Activated naive CD4-positive, alpha-beta T cell treated with Interleukin-2 at 50 U/mL for 16 hours (primary cell): ENCODE results near the gene TBCK.
"Not testable (repeated sequence)": the region's sequence is repeated elsewhere in the genome, so short reads cannot be mapped to it uniquely, and the experiment has no call there.

Source experiments
- DNase-seq: peaks from one replicate; pipeline ENCODE4 v3.0.0-alpha.2; 2020

Gene TBCK

DNA sequence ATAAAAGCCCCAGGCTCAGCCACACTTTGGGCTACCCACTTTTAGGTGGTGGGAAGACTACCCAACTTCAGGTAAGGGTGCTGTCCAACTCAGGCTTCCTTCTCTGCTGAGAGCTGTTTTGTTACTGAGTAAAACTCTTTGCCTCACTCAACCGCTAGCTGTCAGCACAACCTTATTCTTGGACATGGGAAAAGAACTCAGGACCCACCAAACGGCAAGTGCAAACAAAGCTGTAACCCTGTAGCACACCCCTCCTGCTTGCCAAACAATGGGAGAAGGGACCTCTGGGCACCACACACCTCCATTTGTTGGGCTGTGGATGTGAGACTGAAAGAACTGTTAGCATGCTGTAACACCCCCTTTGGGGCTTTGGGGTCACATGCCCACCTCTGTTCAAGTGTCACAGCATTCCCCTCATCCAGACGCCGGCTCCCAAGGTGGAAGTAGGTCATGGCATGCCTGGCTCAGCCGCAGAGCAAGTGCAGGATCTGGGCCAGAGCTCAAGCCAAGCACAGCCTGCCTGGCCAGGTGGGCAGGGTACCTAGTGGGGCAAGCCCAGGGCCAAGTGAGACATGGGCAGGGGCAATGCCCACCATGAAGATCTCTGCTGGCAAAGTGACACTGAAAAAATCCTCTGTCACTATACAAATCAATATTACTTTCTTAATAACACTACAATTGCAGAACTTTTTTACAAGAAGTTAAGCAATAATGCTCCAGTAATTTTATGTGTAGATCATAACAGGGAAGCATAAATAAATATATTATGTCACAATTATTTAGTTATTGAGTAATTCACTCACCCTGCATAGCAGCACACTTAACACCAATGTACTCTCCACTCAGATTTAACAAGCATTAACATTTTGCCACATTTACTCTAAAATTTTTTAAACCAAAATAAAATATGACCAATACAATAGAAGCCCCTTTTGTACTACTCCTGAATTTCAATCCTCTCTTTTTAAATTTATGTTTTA, 107.2 kb downstream of the TBCK start:
- no peak for DNase-seq

DNA sequence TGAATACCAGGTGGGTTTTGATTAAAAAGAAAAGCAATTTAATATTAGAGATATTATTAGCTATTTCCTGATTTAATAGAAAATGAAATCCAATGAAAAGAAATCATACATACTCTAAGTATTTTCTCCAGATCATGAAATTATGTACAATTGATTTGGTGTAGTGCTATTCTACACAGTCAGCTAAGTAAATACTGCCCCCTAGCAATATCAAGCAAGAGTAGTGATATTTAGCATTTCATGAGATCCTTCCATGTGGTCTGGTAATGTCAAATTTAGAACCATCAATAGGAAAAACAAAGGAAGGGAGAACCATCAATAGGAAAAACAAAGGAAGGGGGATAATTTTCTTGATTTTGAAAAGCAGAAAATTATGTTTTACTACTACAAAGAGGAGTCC, 114.6 kb downstream of the TBCK start:
- DNase-seq, result no peak

- DNase-seq, result no peak
Measured at GRCh38 chr4:106195435-106195950, 120.5 kb downstream of the TBCK start.

DNA sequence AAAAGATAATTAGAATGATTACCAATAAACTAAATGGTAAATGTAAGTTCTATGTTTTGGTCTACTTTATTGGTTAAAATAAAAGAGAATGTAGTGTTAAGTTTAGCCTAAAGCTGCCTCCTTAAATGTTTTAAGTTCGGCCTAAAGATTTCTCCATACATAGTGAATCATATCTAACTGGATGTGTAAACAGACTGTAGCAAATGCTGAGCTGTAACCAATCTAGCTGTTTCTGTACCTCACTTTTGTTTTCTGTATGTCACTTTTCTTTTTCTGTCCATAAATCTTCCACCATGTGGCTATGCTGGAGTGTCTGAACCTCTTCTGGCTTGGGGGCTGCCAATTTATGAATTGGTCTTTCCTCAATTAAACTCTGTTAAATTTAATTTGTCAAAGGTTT, 121.2 kb downstream of the TBCK start:
- no peak for DNase-seq

DNA sequence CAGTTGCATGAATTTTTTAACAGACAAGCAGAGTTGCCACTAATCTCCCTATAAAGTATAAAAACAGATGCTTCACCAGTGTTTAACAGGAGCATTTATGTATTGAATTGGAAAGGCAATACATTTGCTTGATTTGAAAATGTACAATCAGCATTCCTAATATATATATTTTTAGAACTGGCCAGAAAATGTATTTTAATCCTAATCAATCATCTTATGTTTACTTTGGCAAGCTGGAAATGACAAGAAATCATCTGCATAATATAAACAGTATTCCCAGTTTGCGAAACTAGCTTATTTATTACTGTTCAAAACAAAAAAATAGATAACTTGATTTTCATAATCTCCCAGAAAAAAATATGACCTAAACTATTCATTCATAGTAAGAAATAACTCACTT, 123.9 kb downstream of the TBCK start:
- DNase-seq, result no peak

DNA sequence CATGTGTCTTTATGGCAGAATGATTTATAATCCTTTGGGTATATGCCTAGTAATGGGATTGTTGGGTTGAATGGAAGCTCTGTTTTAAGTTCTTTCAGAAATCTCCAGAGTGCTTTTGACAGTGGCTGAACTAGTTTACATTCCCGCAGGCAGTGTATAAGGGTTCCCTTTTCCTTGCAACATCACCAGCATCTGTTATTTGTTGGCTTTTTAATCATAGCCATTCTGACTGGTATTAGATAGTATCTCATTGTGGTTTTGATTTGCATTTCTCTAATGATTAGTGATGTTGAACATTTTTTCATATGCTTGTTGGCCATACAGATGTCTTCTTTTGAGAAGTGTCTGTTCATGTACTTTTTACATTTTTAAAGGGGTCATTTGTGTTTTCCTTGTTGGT, 129.8 kb downstream of the TBCK start:
- DNase-seq, result no peak

DNA sequence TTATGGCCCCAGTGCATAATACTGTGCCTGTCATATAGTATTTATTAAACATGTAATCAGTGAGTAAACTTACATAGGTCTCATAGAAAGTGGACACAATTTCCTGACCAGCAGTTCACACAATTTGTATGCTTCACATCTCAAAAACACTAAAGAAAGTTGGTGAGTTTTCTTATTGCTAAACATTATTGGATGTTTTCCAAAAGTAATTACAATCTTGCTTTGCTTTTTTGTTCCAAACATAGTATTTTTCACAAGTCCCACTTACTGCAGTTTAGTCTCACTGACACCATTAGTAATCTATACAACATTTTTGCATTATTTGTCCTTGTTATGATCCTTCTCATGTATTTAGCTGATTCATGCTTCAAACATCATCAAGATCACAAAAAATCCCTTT, 132.5 kb downstream of the TBCK start:
- DNase-seq, result no peak

GRCh38 chr4:106172861-106173260, 143.1 kb downstream of the TBCK start:
- no peak for DNase-seq

DNA sequence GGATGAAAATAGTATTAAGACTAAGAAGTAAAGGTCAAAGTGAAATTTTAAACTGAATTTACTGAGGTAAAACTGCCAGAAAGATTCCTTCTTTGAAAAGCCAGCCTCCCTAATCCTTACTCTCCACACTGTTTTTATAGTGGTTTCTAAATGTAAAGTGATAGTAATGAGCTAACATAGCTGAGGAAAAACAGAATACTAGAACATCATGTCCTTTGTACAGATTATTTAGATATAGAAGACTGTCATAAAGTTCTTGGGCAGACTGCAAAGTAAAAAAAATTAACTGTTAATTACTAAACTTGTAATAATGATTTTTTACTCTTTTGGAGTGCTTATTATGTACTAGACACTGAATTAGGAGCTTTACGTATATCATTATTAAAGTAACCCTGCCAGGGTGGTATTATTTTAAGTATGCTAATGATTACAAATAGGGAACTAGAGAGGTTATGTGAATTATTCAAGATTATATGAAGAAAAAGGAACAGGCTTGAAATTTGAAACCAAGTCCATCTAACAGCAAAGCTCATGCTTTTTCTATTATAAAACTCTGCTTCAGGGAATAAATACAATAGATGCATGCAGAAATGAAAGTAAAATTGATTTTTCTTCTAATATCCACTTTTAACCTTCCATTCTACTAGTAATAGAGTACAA, 150.5 kb downstream of the TBCK start:
- no peak for DNase-seq

DNA sequence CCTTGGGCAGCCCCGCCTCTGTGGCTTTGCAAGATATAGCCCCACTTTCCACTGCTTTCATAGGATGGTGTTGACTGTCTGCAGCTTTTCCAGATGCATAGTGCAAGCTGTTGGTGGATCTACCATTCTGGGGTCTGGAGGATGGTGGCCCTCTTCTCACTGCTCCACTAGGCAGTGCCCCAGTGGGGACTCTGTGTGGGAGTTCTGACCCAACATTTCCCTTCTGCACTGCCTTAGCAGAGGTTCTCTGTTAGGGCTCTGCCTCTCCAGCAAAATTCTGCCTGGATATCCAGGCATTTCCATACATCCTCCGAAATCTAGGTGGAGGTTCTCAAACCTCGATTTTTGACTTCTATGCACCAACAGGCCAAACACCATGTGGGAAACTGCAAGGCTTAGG, 153.7 kb downstream of the TBCK start:
- DNase-seq, result no peak

DNA sequence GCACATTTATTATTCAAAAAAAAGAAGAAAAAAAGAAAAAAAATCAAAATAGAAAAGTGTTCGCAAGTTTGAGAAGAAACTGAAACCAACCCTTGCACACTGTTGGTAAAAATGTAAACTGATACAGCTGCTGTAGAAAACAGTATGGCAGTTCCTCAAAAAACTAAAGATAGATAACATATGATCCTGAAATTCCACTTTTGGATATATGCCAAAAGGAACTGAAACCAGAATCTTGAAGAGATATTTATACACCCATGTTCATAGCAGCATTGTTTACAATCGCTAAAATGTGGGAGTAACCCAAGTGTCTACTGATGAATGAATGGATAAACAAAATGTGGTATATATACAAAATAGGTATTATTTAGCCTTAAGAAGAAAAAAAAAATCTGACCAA, 155.4 kb downstream of the TBCK start:
- DNase-seq, result no peak

DNA sequence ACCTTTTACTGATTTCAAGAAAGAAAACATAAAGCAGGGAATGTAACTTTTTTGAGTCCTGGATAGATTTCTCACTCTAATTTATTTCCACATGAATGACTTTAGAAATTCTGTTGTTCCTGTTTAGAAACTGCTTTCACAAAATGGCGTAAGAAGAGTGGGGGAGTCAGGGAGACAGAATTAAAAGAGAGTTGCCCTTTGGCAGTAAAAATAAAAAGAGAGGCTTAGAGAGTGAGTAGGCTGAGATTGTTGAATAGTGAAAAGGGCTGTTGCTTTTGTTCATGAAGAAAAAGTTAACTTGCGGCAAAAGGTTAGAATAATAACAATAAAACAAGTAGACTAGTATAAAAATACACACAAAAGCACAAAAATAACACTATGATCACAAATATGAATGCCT, 166.1 kb downstream of the TBCK start:
- no peak for DNase-seq

DNA sequence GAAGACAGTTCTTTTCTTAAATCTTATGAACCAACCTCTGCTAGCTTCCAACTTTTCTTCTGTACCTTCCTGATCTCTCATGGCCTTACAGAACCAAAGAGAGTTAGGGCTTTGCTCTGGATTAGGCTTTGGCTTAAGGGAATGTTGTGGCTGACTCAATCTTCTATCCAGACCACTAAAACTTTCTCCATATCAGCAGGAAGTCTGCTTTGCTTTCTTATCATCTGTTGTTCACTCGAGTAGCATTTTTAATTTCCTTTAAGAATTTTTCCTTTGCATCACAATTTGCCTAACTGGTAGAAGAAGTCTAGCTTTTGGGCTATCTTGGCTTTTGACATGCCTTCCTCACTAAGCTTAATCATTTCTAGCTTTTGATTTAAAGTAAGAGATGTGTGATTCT, 167.0 kb downstream of the TBCK start:
- DNase-seq, result no peak

DNA sequence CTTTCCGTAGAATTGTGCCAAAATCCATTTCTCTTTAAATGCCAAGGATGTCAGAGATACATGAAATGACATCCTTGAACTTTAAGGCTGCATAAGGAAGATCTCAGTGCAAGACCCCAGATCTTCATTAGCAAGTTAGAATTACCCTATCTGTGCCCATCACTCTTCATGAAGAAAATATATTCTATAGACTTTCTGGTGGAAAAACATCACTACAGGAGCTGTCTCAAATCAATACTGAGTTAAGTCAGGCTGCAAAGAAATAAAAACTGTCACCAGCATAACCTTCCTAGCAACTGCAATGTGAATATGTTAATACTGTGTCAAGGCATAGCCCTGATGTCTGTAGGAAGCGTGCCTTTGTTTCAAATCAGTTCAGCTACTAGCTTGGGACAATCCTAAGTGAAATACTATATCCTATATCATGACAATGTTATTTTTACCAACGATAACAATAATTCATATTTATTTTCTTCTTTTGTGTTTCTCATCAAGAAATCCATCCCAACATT, 173.3 kb downstream of the TBCK start:
- no peak for DNase-seq

- no peak for DNase-seq
Measured at GRCh38 chr4:106140601-106141000, 175.4 kb downstream of the TBCK start.

DNA sequence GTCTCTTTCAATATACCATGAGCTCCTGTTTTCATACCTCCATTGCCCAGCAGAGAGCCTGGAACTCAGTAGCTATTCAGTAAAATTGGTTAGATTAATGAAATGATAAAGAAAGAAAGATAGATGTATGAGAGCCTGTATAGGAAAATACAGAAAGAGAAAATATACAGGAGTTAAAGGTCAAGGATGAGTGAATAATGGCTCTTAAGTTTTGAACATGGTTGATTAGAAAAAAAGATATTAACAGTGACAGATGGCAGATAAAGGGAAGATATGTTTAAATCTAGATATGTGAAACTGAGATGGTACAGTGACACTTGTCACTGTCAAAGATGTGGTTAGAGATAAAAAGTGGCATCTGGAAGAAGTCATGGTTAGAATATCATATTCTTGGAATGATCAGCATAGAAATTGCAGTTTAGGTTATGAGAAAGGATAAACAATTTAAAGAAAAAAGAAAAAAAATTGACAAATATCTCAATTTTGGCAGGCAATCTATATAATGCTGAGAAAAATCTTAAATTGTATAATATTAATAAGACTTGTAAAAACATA, 179.2 kb downstream of the TBCK start:
- DNase-seq, result no peak

DNA sequence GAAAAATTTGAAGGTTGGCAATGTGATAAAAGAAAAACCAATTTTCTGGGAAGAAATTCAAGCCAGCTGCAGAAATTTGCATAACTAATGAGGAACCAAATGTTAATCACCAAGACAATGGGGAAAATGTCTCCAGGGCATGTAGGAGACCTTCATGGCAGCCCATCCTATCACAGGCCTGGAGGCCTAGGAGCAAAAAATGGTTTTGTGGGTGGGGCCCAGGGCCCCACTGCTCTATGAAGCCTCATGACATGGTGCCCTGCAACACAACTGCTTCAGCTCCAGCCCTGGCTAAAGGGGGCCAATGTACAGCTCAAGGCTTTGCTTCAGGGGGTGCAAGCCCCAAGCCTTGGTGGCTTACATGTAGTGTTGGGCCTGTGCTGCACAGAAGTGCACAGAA, 184.0 kb downstream of the TBCK start:
- DNase-seq, result no peak

DNA sequence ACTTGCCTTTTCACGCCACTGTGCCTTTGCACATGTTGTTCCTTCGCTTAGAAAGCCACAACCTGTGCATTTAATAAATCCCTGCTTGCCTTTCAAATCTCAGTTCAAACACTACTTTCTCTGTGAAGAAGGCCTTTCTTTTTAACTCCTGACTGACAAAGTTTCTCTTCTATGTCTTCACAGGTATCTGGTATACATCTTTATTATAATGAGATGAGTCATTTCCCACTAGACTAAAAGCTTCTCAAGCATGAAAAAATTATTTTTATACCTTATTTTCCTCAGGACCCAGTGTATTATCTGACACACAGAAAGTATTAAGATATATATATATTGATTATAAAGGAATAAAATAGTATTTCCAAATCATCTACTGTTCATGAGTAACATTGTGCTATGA, 189.9 kb downstream of the TBCK start:
- no peak for DNase-seq

GRCh38 chr4:106119949-106120555, 196.0 kb downstream of the TBCK start:
- DNase-seq, result not testable (repeated sequence)

DNA sequence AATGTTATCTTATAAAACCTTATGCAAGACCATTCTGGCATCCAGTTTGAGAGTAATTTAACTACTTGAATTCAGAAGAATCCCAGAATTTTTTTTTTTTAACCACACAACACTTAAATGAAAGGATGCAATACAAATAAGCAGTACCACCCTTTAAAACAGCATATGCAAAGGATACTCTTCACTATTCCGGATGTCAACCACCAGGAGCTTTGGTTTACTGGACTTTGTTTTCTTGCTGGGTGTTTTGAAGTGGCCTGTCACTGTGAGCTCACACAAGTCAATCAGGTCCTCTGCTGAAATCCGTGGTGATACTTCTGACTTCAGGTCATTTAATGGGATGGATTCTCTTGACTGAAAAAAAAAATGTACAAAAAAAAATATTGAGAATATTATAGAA, 200.0 kb downstream of the TBCK start:
- DNase-seq, result no peak

DNA sequence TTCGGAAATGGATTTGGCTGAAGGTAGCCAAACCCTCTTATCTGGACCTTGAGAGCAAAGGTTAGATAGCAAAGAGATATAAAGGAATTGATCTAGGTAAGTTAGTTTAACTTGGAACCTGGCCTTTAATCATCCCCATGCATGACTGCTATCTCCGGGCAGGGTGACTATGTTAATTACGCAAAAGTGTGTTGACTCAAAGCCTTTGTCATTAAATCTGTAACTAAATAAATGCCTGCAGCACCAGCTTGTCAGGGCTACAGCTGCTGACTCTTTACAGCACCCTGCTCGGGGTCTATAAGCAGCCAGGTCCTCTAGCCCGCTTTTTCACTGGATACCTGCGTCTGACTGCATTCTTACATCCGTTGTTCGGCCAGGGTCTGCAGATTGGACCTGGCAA, 201.7 kb downstream of the TBCK start:
- no peak for DNase-seq

- not testable (repeated sequence) for DNase-seq
Measured at GRCh38 chr4:106111778-106112469, 204.1 kb downstream of the TBCK start.

DNA sequence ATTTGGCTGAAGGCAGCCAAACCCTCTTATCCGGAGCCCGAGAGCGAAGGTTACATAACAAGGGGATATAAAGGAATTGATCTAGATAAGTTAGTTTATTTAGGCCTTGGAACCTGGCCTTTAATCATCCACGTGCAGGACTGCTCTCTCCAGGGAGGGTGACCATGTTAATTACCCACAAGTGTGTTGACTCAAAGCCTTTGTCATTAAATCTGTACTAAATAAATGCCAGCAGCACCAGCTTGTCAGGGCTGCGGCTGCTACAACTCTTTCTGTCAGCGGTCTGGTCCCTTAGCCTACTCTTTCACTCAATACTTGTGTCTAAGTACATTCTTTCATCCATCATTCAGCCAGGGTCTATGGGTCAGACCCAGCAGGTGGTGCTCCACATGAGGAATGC, 206.1 kb downstream of the TBCK start:
- no peak for DNase-seq
